ENCODE data around the gene ELMOD1.

DNA sequence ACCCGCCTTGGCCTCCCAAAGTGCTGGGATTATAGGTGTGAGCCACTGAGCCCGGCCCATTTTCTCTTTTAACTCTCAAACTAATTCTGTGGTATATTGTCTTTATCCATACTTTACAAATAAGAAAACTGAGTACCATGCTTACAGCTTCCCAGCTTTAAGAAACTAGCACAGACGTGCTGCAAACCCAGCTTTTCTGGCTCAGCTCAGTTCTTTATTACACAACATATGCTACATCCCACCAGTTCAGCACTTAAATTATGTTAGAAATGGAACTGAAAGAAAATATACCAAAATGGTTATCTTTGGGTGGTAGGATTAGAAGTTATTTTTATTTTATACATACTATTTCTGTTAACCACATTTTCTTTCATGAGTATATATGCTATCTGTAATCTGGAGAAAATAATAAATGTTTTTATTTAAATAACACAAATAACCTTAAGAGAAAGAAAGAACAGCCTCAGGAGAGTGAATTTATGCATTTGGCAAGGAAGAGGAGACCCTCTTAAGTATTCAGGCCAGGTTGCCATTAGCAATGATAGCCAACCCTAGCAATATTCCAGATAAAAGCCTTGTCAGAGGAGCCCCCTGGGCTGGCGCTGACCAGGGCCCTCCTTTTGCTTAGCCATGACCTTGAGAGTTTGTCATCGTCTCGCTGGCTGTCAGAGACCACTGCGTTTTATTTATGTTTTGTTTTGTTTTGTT, 87.1 kb downstream of the ELMOD1 start:
- no peak for TF ChIP-seq EZH2 (IDR thresholded peaks at IDR 0.05)
- no peak for TF ChIP-seq POLR2AphosphoS5 (IDR thresholded peaks at IDR 0.05; ENCODE audit: borderline replicate concordance, low read depth, low read length)
